GM18870 (cell line): ENCODE results near the gene GANAB.
"Not testable (repeated sequence)": the region's sequence is repeated elsewhere in the genome, so short reads cannot be mapped to it uniquely, and the experiment has no call there.

ENCODE experiments used
- ATAC-seq: cut with Tn5 transposase; IDR thresholded peaks from one replicate; pipeline ENCODE4 v1.9.1; 2021; ENCODE audit warnings: moderate library complexity; ENCODE audit not compliant: unreplicated experiment

GANAB gene

GRCh38 chr11:62602141-62603071, 44.0 kb downstream of the GANAB start:
- ATAC-seq, result no peak

- ATAC-seq, result peak; percentile 70
These were observed 44.9 kb downstream of the GANAB start, which contains the start of gene MTA2 for GRCh38 chr11:62601372-62602140. Gene MTA2, minus strand, starts transcription at chr11:62601865. Its CDS starts 415 bp downstream, at chr11:62601450.

GRCh38 chr11:62601122-62601371, 45.4 kb downstream of the GANAB start:
- ATAC-seq, result no peak

GRCh38 chr11:62600367-62601121, 45.9 kb downstream of the GANAB start:
- ATAC-seq, result no peak

- ATAC-seq, result no peak
These were observed 46.5 kb downstream of the GANAB start for GRCh38 chr11:62599901-62600300.

- ATAC-seq, result peak; percentile 35
These were observed 47.2 kb downstream of the GANAB start for GRCh38 chr11:62599069-62599696.

- ATAC-seq, result no peak
These were observed 51.3 kb downstream of the GANAB start for GRCh38 chr11:62595124-62595523.

GRCh38 chr11:62593434-62594044, 52.9 kb downstream of the GANAB start:
- no peak for ATAC-seq

- ATAC-seq, result no peak
These were observed 53.4 kb downstream of the GANAB start for GRCh38 chr11:62592989-62593421.

- ATAC-seq, result no peak
These were observed 54.1 kb downstream of the GANAB start for GRCh38 chr11:62592146-62592815.

GRCh38 chr11:62591448-62592145, 54.8 kb downstream of the GANAB start, which contains the start of gene TUT1:
Gene TUT1, minus strand, starts transcription at chr11:62591523. Its CDS starts 38 bp downstream, at chr11:62591485.
- ATAC-seq, result peak; percentile 88

GRCh38 chr11:62588966-62589637, 57.3 kb downstream of the GANAB start:
- ATAC-seq, result no peak

- ATAC-seq, result not testable (repeated sequence)
These were observed 61.1 kb downstream of the GANAB start for GRCh38 chr11:62585356-62585755.

- not testable (repeated sequence) for ATAC-seq
These were observed 64.7 kb downstream of the GANAB start for GRCh38 chr11:62581735-62582134.

- ATAC-seq, result no peak
These were observed 65.3 kb downstream of the GANAB start for GRCh38 chr11:62580959-62581715.

- ATAC-seq, result no peak
These were observed 67.2 kb downstream of the GANAB start for GRCh38 chr11:62579252-62579651.

GRCh38 chr11:62578541-62578940, 67.9 kb downstream of the GANAB start:
- no peak for ATAC-seq
